Gastroesophageal sphincter (tissue), 4 donors: ENCODE results near the gene LIPT1. TPM values are rescaled to one million over a fixed set of nuclear protein-coding genes. Genes with fewer than 3 reads are reported as not detected.

Source experiments
- ATAC-seq: fragments of 150-250 bp; one replicate; pipeline ENCODE4 v1.9.1; 2016; ENCODE audit warnings: mild to moderate bottlenecking, moderate library complexity
- H3K27ac ChIP-seq, 4 donors: fragments of 200-600 bp; sonication (generic) in 3 of 4; 1 replicate in 3 of 4; 2 replicates in 1 of 4; pipeline ENCODE4 v1.5.1; 2016 to 2019
- H3K27me3 ChIP-seq: fragments of 200-600 bp; sonication (generic); one replicate; pipeline ENCODE4 v1.5.1; 2019
- H3K36me3 ChIP-seq, 2 donors: fragments of 200-600 bp; sonication (generic); one replicate each; pipeline ENCODE4 v1.5.1; 2019; ENCODE audit warnings: control low read depth in 1 of 2
- H3K4me1 ChIP-seq, 3 donors: fragments of 200-600 bp; sonication (generic); 1 replicate in 2 of 3; 2 replicates in 1 of 3; pipeline ENCODE4 v1.5.1; 2016 to 2019; ENCODE audit warnings: control low read depth in 2 of 3
- H3K4me3 ChIP-seq, 2 donors: fragments of 200-600 bp; sonication (generic); one replicate each; pipeline ENCODE4 v1.5.1; 2019; ENCODE audit warnings: mild to moderate bottlenecking in 1 of 2, moderate library complexity in 1 of 2
- H3K9me3 ChIP-seq, 3 donors: fragments of 200-600 bp; sonication (generic); one replicate each; pipeline ENCODE4 v1.5.1; 2017 to 2019; ENCODE audit warnings: control low read depth in 2 of 3
- EP300 ChIP-seq: sonication (generic); formaldehyde crosslinking; IDR thresholded peaks from one replicate; pipeline ENCODE4 v1.6.1; 2017; ENCODE audit warnings: antibody characterized with exemption, mild to moderate bottlenecking
- POLR2A ChIP-seq, 2 donors: fragments of 450-650 bp; IDR thresholded peaks; one replicate each; pipeline ENCODE4 v1.6.1; 2017; ENCODE audit warnings: antibody characterized with exemption in 2 of 2, mild to moderate bottlenecking in 2 of 2, moderate library complexity in 1 of 2
- POLR2AphosphoS5 ChIP-seq: sonication (generic); formaldehyde crosslinking; IDR thresholded peaks from one replicate; pipeline ENCODE4 v1.6.1; 2017; ENCODE audit warnings: antibody characterized with exemption
- WGBS, 2 donors: methylation state at CpG; one replicate each; pipeline ENCODE4 v1.1.5; 2018; ENCODE audit warnings: low coverage in 1 of 2; 5-methylcytosine and 5-hydroxymethylcytosine counted together
- small RNA-seq, 4 donors: library from RNA; depleted of rRNA; stranded (forward); fragments of <200 nt; gene quantifications; one replicate each; pipeline ENCODE3, GENCODE V24; 2016
- total RNA-seq, 4 donors: library from RNA; depleted of rRNA; stranded (reverse); fragments of >200 nt; gene quantifications; one replicate each; pipeline ENCODE4 v1.1.0, GENCODE V29; 2016
- TF ChIP-seq, protein P1 (sequence below), 4 experiments: fragments of 200-600 bp in 2 of 4; fragments of 450-650 bp in 2 of 4; sonication (generic) in 1 of 4; IDR thresholded peaks; one replicate each; pipeline ENCODE4 v1.5.1; 2017 to 2019; ENCODE audit warnings: antibody characterized with exemption in 4 of 4, mild to moderate bottlenecking in 2 of 4, moderate library complexity in 2 of 4

The LIPT1 gene
- total RNA-seq, 4 donors from 2014 or later: 3.1 to 11.9 (median 5.6) TPM

GRCh38 chr2:99200076-99200800, 45.5 kb downstream of the LIPT1 start:
- TF ChIP-seq POLR2AphosphoS5 (no peak), EP300 (no peak), POLR2A (IDR thresholded peaks at IDR 0.05) (no peak)
- TF ChIP-seq, protein P1, sequence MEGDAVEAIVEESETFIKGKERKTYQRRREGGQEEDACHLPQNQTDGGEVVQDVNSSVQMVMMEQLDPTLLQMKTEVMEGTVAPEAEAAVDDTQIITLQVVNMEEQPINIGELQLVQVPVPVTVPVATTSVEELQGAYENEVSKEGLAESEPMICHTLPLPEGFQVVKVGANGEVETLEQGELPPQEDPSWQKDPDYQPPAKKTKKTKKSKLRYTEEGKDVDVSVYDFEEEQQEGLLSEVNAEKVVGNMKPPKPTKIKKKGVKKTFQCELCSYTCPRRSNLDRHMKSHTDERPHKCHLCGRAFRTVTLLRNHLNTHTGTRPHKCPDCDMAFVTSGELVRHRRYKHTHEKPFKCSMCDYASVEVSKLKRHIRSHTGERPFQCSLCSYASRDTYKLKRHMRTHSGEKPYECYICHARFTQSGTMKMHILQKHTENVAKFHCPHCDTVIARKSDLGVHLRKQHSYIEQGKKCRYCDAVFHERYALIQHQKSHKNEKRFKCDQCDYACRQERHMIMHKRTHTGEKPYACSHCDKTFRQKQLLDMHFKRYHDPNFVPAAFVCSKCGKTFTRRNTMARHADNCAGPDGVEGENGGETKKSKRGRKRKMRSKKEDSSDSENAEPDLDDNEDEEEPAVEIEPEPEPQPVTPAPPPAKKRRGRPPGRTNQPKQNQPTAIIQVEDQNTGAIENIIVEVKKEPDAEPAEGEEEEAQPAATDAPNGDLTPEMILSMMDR (IDR thresholded peaks at IDR 0.05): no peak
- no peaks in the 10 kb centered on the region for H3K9me3 ChIP-seq
- no peaks in the 10 kb centered on the region for H3K27me3 ChIP-seq
- no peak overlapping the region for H3K4me3 ChIP-seq
- 74 to 87% methylated on average over 2 to 6 of the region's 7 CpGs for WGBS, 2 donors
- no peak for ATAC-seq
- peaks cover 0 to 48% of the 10 kb centered on the region in 2 donors for H3K36me3 ChIP-seq
- H3K4me1 ChIP-seq: no peaks in the 10 kb centered on the region
- no peak overlapping the region for H3K27ac ChIP-seq

- no peaks in the 10 kb centered on the region for H3K27me3 ChIP-seq
- H3K36me3 ChIP-seq: peaks cover 0 to 29% of the 10 kb centered on the region in 2 donors
- TF ChIP-seq EP300: no peak
- no peak for TF ChIP-seq POLR2A (IDR thresholded peaks at IDR 0.05)
- TF ChIP-seq POLR2AphosphoS5: no peak
- TF ChIP-seq, protein P1 (IDR thresholded peaks at IDR 0.05): no peak
- ATAC-seq: no peak
- 80 to 96% methylated on average over 3 to 4 of the region's 4 CpGs for WGBS, 2 donors
- H3K9me3 ChIP-seq: no peaks in the 10 kb centered on the region
- no peaks in the 10 kb centered on the region for H3K4me1 ChIP-seq
- no peak overlapping the region for H3K4me3 ChIP-seq
- H3K27ac ChIP-seq: no peak overlapping the region
Observed at GRCh38 chr2:99201959-99202678, 47.4 kb downstream of the LIPT1 start.

DNA sequence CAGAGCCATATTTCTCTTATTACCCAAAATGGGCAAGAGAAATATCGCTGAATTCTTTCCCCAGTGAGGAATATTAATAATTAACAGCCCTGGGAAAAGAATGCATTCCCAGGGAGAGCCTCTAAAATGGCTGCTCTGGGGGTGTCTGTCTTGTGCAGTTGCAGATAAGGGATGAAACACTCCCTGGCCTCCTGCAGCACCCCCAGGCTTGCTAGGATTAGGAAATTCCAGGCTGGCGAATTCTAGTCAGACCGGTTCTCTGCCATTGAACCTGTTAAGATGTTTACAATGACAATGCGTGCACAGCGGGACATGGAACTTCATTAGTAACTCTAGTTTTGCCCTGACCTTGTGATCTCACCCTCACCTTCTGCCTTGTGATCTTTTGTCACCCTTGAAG, 50.7 kb downstream of the LIPT1 start:
- Histone ChIP-seq H3K4me1 (no peaks in the 10 kb centered on the region), H3K27ac (no peak overlapping the region), H3K4me3 (no peak overlapping the region), H3K9me3 (no peaks in the 10 kb centered on the region), H3K36me3 (peaks cover 0 to 17% of the 10 kb centered on the region in 2 donors), H3K27me3 (no peaks in the 10 kb centered on the region)
- 79 to 100% methylated on average over 2 to 5 of the region's 5 CpGs for WGBS, 2 donors
- no peak for ATAC-seq
- TF ChIP-seq POLR2A (IDR thresholded peaks at IDR 0.05): no peak
- no peak for TF ChIP-seq POLR2AphosphoS5
- TF ChIP-seq, protein P1 (IDR thresholded peaks at IDR 0.05): no peak
- TF ChIP-seq EP300: no peak

Small RNA genes within 50 kb of the gene (small RNA-seq; reads per million reads assigned to genes)
- 0 reads per million in 4 donors for gene AC092587.1

Other genes with a start within 250 kb of the LIPT1 start
- gene CRACDL, start 218.7 kb upstream of the LIPT1 start, total RNA-seq: 1 to 10 TPM in 3 of 4 donors, under 1 TPM in 1; 0.94 to 5.8 (median 1.8) TPM
- gene C2orf15, start 13.3 kb upstream of the LIPT1 start, total RNA-seq: 1 to 10 TPM in 1 of 4 donors, under 1 TPM in 1, not detected in 2; 0.40 to 3.3 TPM
- gene TSGA10, start within 50 bp of the LIPT1 start, total RNA-seq: 1 to 10 TPM; 1.2 to 2.2 (median 1.5) TPM
- 10 to 100 TPM; 16.3 to 24.5 (median 21.1) TPM for gene MITD1, start 26.1 kb downstream of the LIPT1 start, total RNA-seq
- gene MRPL30, start 26.2 kb downstream of the LIPT1 start, total RNA-seq: 10 to 100 TPM; 20.2 to 29.8 (median 27.1) TPM
- gene LYG2, start 100.7 kb downstream of the LIPT1 start, total RNA-seq: not detected
- 1 to 10 TPM in 1 of 4 donors, under 1 TPM in 1, not detected in 2; 0.58 to 1.2 TPM for gene LYG1, start 146.2 kb downstream of the LIPT1 start, total RNA-seq
- 10 to 100 TPM; 19.0 to 32.8 (median 29.6) TPM for gene TXNDC9, start 181.4 kb downstream of the LIPT1 start, total RNA-seq
- gene EIF5B, start 182.4 kb downstream of the LIPT1 start, total RNA-seq: 10 to 100 TPM; 36.8 to 55.4 (median 45.6) TPM